Thyroid gland (tissue), 4 donors: ENCODE data around the gene RHEB. TPM values are rescaled to one million over a fixed set of nuclear protein-coding genes. Genes with fewer than 3 reads are reported as not detected.

Experiments
- DNase-seq, 2 donors: peaks; one replicate each; pipeline ENCODE4 v3.0.0-alpha.2; 2019
- H3K27ac ChIP-seq, 3 donors: fragments of 200-600 bp; sonication (generic); 1 replicate in 2 of 3; 2 replicates in 1 of 3; pipeline ENCODE4 v1.5.1; 2016 to 2019; ENCODE audit warnings: mild to moderate bottlenecking in 1 of 3, moderate library complexity in 1 of 3
- H3K27me3 ChIP-seq: fragments of 200-600 bp; sonication (generic); one replicate; pipeline ENCODE4 v1.5.1; 2019
- H3K36me3 ChIP-seq, 2 donors: fragments of 200-600 bp; sonication (generic); one replicate each; pipeline ENCODE4 v1.5.1; 2016 to 2019
- H3K4me1 ChIP-seq, 2 donors: fragments of 200-600 bp; sonication (generic); one replicate each; pipeline ENCODE4 v1.5.1; 2017 to 2019
- H3K4me3 ChIP-seq, 3 donors: fragments of 200-600 bp; sonication (generic); replicated peaks in 1 of 3; 1 replicate in 2 of 3; 2 replicates in 1 of 3; pipeline ENCODE4 v1.5.1; 2016; ENCODE audit warnings: mild to moderate bottlenecking in 1 of 3
- H3K9me3 ChIP-seq: fragments of 200-600 bp; sonication (generic); one replicate; pipeline ENCODE4 v1.5.1; 2017
- CTCF ChIP-seq, 6 experiments: fragments of 200-600 bp in 3 of 6; fragments of 450-650 bp in 3 of 6; sonication (generic) in 3 of 6; IDR thresholded peaks; one replicate each; pipeline ENCODE4 v1.5.1; 2016 to 2019; ENCODE audit warnings: antibody characterized with exemption in 6 of 6, mild to moderate bottlenecking in 2 of 6, inconsistent platforms in 1 of 6, moderate library complexity in 1 of 6
- POLR2A ChIP-seq, 2 donors: fragments of 450-650 bp; IDR thresholded peaks; one replicate each; pipeline ENCODE4 v1.6.1; 2017; ENCODE audit warnings: antibody characterized with exemption in 2 of 2, mild to moderate bottlenecking in 2 of 2, moderate library complexity in 1 of 2
- WGBS, 2 donors: methylation state at CpG; one replicate each; pipeline ENCODE4 v1.1.5; 2017; 5-methylcytosine and 5-hydroxymethylcytosine counted together
- intact Hi-C: fragments of 100-400 bp; cut with DNase I; formaldehyde crosslinking; loops from one replicate; pipeline ENCODE4 v1.15.1; 2023
- total RNA-seq, 4 donors: library from RNA; depleted of rRNA; stranded (reverse); fragments of >200 nt; gene quantifications; one replicate each; pipeline ENCODE4 v1.2.3, GENCODE V29; 2016

The RHEB gene
- total RNA-seq, 4 donors from 2014 or later, result 88.3 to 104 (median 95.6) TPM

GRCh38 chr7:151542606-151543130 lies 23.0 kb upstream of the RHEB start:
- WGBS, 2 donors, result 94 to 97% methylated on average over 4 to 6 of the region's 6 CpGs
- Histone ChIP-seq H3K27ac (no peak overlapping the region), H3K9me3 (no peaks in the 10 kb centered on the region), H3K4me3 (no peak overlapping the region), H3K27me3 (no peaks in the 10 kb centered on the region), H3K4me1 (peaks cover 9 to 10% of the 10 kb centered on the region in 2 donors), H3K36me3 (no peaks in the 10 kb centered on the region)
- no peak for DNase-seq
- TF ChIP-seq POLR2A (IDR thresholded peaks at IDR 0.05) (no peak), CTCF (IDR thresholded peaks at IDR 0.05) (no peak)
- intact Hi-C loops, result no loop called here

GRCh38 chr7:151541709-151542499 lies 22.2 kb upstream of the RHEB start:
- peak in 1 of 2 donors; percentile 27 for DNase-seq
- Histone ChIP-seq H3K27me3 (no peaks in the 10 kb centered on the region), H3K4me3 (no peak overlapping the region), H3K27ac (no peak overlapping the region), H3K4me1 (peaks cover 8 to 9% of the 10 kb centered on the region in 2 donors), H3K9me3 (no peaks in the 10 kb centered on the region), H3K36me3 (no peaks in the 10 kb centered on the region)
- intact Hi-C loops, result no loop called here
- WGBS, 2 donors, result 81 to 87% methylated on average over 17 of the region's 17 CpGs
- TF ChIP-seq CTCF (IDR thresholded peaks at IDR 0.05), result no peak

GRCh38 chr7:151540146-151540545 lies 20.5 kb upstream of the RHEB start:
- 96 to 98% methylated on average over 4 of the region's 4 CpGs for WGBS, 2 donors
- H3K4me1 ChIP-seq, result peaks cover 3 to 9% of the 10 kb centered on the region in 2 donors
- TF ChIP-seq CTCF (IDR thresholded peaks at IDR 0.05), result no peak
- TF ChIP-seq POLR2A (IDR thresholded peaks at IDR 0.05), result no peak
- H3K27ac ChIP-seq, result no peak overlapping the region
- no peaks in the 10 kb centered on the region for H3K9me3 ChIP-seq
- no peak overlapping the region for H3K4me3 ChIP-seq
- intact Hi-C loops, result no loop called here
- H3K27me3 ChIP-seq, result no peaks in the 10 kb centered on the region
- DNase-seq, result no peak
- no peaks in the 10 kb centered on the region for H3K36me3 ChIP-seq

GRCh38 chr7:151539088-151539671 lies 19.5 kb upstream of the RHEB start:
- no peak for TF ChIP-seq CTCF (IDR thresholded peaks at IDR 0.05)
- TF ChIP-seq POLR2A (IDR thresholded peaks at IDR 0.05), result no peak
- no peak overlapping the region for H3K27ac ChIP-seq

More at GRCh38 chr7:151539088-151539671, 19.5 kb upstream of the RHEB start:
- peak in 1 of 2 donors; percentile 32 for DNase-seq
- Histone ChIP-seq H3K4me3 (no peak overlapping the region), H3K9me3 (no peaks in the 10 kb centered on the region), H3K36me3 (no peaks in the 10 kb centered on the region), H3K27me3 (no peaks in the 10 kb centered on the region), H3K4me1 (peaks cover 3 to 9% of the 10 kb centered on the region in 2 donors)
- intact Hi-C loops, result no loop called here
- WGBS, 2 donors, result 74 to 75% methylated on average over 9 of the region's 9 CpGs
